Measurements from ENCODE around the gene HDAC4.
A peak's percentile ranks its signal among the peaks of the same experiment; 100 is the strongest.

The HDAC4 gene

DNA sequence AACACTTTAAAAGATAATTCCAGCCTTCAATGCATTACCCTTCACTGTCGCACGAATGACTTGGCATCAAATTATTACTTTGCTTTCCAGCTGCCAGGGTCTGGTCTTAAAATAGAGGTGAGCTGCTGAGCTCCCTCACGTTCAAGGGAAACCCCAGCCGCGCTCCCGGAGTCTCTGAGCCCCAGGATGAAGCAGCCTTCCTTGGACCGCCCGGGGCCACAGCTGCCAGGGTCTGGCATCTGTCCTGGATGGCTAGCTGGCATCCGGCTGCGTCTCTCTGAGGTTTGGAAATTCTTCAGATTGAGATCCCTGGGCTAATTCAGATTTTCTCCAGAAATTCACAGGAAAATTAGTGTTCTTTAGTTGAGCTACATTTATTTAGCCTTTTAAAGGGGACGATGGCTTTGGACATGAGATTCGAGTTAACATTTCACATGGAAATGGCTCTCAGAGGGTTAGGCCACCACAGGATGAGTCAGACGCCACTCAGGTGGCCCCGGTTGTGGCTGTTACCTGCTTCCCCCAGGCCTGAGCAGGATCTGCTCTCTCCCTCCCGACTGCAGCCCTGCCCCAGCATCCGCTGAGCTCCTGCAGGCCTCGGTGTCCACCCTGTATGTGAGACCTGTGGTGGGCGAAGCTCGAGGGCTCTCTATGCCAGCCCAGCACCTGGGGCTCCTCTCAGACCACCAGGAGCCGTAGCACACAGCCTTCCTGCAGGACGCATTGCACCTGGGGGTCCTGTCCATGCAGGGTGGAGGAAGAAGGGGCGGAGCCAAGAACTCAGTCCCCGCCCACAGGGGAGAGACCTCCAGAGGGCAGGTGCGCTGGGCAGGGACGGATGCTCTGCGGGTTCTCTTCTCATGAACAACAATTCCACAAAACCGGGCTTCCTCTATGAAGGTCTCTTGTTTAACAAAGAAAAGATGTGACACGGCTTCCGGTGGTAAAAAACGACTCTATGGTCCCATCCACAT lies 297.4 kb downstream of the HDAC4 start:
- DNase-seq: no peak
- Mint-ChIP-seq H3K27me3 (no peaks in the 10 kb centered on the region), H3K9me3 (no peaks in the 10 kb centered on the region), H3K27ac (peak overlapping the region; percentile 62), H3K36me3 (peaks cover 27% of the 10 kb centered on the region), H3K4me3 (no peak overlapping the region), H3K4me1 (no peaks in the 10 kb centered on the region)
- CTCF ChIA-PET: no interaction called here

DNA sequence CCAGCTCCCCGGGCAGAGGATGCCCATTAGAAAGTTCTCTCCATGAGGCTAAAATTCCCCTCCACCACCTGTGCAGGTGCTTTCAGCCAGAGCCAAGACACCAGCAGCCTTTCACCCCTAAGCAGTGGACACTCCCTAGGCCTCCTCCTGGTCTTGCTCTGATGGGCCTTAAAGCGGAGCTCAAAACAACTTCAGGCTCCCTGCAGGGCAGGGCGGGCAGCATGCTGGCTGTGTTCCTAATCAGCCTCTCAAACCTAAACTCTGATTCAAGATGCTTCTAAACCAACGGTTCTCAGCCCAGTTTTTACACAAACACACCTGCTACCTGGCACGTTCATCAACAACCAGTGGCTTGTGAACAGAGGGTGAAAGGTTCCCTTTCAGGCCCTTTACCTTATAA lies 298.6 kb downstream of the HDAC4 start:
- Mint-ChIP-seq H3K9me3 (no peaks in the 10 kb centered on the region), H3K27me3 (no peaks in the 10 kb centered on the region), H3K36me3 (peaks cover 30% of the 10 kb centered on the region), H3K4me3 (no peak overlapping the region), H3K4me1 (no peaks in the 10 kb centered on the region), H3K27ac (no peak overlapping the region)
- DNase-seq: no peak
- CTCF ChIA-PET: no interaction called here

DNA sequence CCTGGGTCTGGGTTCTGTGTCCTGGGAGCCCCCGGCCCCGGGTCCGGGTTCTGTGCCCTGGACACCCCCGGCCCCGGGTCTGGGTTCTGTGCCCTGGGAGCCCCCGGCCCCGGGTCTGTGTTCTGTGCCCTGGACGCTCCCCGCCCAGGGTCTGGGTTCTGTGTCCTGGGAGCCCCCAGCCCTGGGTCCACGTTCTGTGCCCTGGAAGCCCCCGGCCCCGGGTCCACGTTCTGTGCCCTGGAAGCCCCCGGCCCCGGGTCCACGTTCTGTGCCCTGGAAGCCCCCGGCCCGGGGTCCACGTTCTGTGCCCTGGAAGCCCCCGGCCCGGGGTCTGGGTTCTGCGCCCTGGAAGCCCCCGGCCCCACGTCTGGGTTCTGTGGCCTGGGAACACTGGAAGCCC lies 299.0 kb downstream of the HDAC4 start:
- Mint-ChIP-seq H3K27ac (no peak overlapping the region), H3K9me3 (no peaks in the 10 kb centered on the region), H3K36me3 (peaks cover 27% of the 10 kb centered on the region), H3K27me3 (no peaks in the 10 kb centered on the region), H3K4me1 (no peaks in the 10 kb centered on the region), H3K4me3 (no peak overlapping the region)
- DNase-seq: no peak
- CTCF ChIA-PET: no interaction called here

DNA sequence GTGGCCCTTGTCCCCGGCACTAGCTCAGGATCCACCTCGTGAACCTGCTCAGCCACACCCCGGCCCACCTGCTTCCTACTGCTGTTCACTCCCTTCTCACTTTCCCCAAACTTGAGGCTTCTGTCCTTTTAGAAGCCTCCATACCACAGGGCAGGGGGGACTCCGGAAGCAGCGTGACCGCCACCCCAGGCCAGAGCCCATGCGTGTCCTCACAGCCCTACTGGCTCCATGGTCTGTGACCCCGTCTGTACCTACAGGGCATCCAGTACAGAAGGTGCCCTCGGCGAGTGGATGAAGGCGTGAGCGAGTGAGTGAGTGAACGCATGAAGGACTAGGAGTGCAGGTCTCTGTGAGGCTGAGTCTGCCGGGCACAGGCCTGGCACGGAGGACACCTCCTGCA lies 299.7 kb downstream of the HDAC4 start:
- H3K27ac Mint-ChIP-seq: peak overlapping the region; percentile 42
- no peaks in the 10 kb centered on the region for H3K4me1 Mint-ChIP-seq
- H3K27me3 Mint-ChIP-seq: no peaks in the 10 kb centered on the region
- no peak for DNase-seq
- CTCF ChIA-PET: no interaction called here
- peaks cover 27% of the 10 kb centered on the region for H3K36me3 Mint-ChIP-seq
- H3K9me3 Mint-ChIP-seq: no peaks in the 10 kb centered on the region
- no peak overlapping the region for H3K4me3 Mint-ChIP-seq

DNA sequence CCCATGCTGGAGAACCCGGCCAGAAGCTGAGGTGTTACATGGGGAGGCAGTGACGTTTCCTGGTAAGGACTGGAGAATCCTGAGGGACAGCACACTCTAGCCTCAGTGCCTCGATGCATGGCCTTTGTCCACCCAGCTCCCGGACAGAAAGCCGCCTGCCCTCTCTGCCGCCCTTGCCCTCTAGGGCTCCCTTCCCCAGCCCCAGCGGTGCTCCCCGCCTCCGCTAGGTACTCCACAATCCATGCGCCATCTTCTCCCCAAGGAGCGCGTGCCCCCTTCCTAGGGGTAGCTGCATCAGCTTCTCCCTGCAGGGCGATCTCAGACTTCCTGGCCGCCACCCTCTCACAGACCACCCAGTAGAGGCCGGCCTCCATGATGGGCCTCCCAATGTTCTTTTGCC lies 301.3 kb downstream of the HDAC4 start:
- no peaks in the 10 kb centered on the region for H3K4me1 Mint-ChIP-seq
- no peak overlapping the region for H3K27ac Mint-ChIP-seq
- no peaks in the 10 kb centered on the region for H3K27me3 Mint-ChIP-seq
- no peak for DNase-seq
- H3K4me3 Mint-ChIP-seq: no peak overlapping the region
- CTCF ChIA-PET: interaction anchor here (0.6 to 0.7 kb wide), 2 partner anchors 77 to 246 kb away, joined by 3 read pairs; no protein-coding TSS in a partner anchor
- peaks cover 27% of the 10 kb centered on the region for H3K36me3 Mint-ChIP-seq
- H3K9me3 Mint-ChIP-seq: no peaks in the 10 kb centered on the region

DNA sequence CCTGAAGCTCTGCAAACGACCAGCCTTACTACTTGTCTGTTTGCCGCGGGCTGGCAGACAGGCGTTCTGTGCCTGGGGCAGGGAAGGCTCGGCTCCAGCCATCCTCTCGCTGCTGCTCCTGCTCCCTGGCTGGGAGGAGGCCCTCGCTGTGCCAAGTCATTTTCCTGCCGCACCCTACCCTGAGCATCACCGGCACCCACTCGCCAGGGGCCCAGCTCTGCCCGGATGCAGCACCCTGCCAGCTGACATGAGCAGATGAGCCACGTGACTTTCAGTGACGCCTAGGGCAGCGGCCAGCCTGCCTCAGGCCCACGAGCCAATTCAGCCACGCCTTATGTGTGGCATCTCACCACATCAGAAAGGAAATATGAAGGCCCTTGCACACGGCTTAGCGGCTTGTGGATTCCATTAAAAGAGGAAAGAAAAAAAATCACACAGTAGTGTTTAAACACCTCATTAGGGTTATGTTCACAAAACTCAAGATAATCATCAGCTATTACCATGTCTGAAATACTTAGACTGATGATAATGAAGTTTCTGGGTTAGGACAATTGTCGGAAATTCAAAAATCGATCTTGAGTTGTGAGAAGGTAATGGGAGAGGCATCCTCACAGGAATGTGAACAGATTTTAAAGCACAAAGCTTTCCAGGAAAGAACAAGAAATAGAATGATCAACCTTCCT lies 302.4 kb downstream of the HDAC4 start:
- CTCF ChIA-PET: no interaction called here
- no peak overlapping the region for H3K27ac Mint-ChIP-seq
- H3K27me3 Mint-ChIP-seq: no peaks in the 10 kb centered on the region
- H3K9me3 Mint-ChIP-seq: no peaks in the 10 kb centered on the region
- H3K4me3 Mint-ChIP-seq: no peak overlapping the region
- H3K4me1 Mint-ChIP-seq: no peaks in the 10 kb centered on the region
- H3K36me3 Mint-ChIP-seq: peaks cover 29% of the 10 kb centered on the region
- DNase-seq: no peak

DNA sequence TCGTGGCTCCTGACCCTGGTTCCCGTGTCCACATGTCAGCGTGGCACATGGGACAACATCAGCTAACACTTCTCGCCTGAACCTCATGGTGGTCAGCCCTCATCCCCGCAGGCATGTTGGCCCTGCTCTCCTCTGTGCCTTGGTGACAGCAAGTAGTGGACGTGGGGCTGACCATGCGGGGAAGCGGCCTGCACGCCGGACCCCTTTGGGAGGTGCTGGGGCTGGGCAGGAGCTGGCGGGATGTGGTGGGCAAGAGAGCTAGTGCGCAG lies 303.5 kb downstream of the HDAC4 start:
- H3K36me3 Mint-ChIP-seq: peaks cover 26% of the 10 kb centered on the region
- H3K27ac Mint-ChIP-seq: no peak overlapping the region
- no peaks in the 10 kb centered on the region for H3K9me3 Mint-ChIP-seq
- no peaks in the 10 kb centered on the region for H3K4me1 Mint-ChIP-seq
- DNase-seq: no peak
- CTCF ChIA-PET: no interaction called here
- H3K4me3 Mint-ChIP-seq: no peak overlapping the region
- H3K27me3 Mint-ChIP-seq: no peaks in the 10 kb centered on the region

DNA sequence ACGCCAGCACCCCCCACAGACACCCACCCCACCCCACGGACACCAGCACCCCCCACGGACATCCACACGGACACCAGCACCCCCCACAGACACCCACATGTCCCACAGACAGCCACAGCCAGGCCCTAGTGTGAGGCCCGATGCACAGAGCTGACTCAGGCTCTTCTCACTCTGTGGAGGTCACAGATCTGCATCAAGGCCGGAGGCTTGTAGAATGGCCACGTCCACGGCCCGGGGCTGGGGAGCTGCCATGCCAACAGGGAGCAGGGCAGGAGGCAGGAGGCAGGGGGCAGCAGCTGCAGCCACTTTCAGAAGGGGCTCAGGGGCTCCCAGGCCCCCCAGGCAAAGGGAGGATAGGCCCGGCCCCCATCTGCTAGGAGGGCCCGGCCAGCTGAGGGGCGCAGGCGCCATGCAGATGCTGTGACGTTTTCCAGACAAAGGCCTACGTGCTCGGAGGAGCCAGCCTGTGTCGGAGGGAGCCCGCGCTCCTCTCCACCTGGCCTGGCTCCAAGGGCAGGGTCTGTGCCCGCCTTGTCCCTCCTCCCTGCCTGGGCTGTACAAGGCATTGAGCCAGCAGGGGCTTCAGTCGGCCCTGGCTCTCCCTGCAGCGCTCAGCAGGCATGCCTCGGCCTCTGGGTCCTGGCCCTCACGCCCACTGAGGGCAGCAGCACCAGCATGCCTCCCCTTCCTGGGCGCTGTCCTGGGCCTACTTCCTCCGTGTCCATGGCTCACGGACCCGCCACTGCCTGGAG lies 304.0 kb downstream of the HDAC4 start:
- H3K9me3 Mint-ChIP-seq: no peaks in the 10 kb centered on the region
- no peak overlapping the region for H3K4me3 Mint-ChIP-seq
- CTCF ChIA-PET: no interaction called here
- no peaks in the 10 kb centered on the region for H3K27me3 Mint-ChIP-seq
- peaks cover 26% of the 10 kb centered on the region for H3K36me3 Mint-ChIP-seq
- H3K27ac Mint-ChIP-seq: no peak overlapping the region
- no peaks in the 10 kb centered on the region for H3K4me1 Mint-ChIP-seq
- no peak for DNase-seq

DNA sequence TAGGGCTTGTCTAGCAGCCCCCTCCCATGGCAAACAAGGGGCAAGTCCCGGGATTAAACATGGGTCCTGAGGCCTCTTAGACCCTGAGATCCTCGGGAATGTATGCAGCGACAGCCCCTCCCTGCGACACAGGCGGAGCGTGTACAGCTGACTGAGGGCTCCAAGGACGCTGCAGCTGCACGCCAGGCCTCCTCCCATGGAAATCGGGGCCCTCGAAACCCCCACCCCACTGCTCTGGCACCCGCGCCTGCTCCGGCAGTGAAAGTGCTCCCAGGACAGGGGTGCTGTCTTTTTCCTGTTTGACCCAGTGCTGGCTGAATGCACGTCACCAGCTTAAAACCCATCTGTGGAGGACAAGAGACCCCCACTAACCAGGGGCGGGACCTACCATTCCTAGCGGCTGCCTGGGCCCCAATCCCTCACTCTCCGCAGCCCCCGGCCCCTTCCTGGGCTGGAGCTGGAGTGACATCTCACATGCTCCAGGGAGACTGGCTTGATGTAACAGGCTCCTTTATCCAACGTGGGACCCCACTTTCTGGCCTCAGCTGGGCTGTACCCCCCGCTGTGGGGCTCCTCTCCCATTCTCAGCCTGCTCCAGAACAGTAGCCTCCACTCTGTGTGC lies 305.2 kb downstream of the HDAC4 start:
- Mint-ChIP-seq H3K27ac (no peak overlapping the region), H3K4me1 (no peaks in the 10 kb centered on the region), H3K4me3 (no peak overlapping the region), H3K36me3 (peaks cover 25% of the 10 kb centered on the region), H3K9me3 (no peaks in the 10 kb centered on the region), H3K27me3 (no peaks in the 10 kb centered on the region)
- no peak for DNase-seq
- CTCF ChIA-PET: no interaction called here

DNA sequence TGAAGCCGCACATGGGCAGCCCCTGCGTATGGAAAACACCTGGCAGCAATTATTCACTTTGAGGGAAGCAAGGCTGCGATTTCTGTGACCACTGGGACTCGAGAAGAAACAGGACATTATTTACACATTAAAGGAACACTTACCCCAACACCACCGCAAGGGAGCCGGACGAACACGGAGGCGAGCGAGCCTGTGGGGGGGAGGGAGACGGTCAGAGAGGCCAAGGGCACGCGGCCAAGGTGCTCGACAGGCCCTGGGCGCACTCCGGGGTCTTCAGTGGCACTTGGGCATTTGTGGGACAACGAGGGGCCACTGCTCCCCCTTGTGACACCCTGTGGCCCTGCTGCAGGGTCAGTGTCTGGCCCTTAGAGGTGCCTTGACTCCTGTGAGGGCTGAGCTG lies 306.0 kb downstream of the HDAC4 start:
- no peak overlapping the region for H3K27ac Mint-ChIP-seq
- no peaks in the 10 kb centered on the region for H3K27me3 Mint-ChIP-seq
- no peaks in the 10 kb centered on the region for H3K9me3 Mint-ChIP-seq
- no peak overlapping the region for H3K4me3 Mint-ChIP-seq
- no peak for DNase-seq
- H3K36me3 Mint-ChIP-seq: peaks cover 20% of the 10 kb centered on the region
- CTCF ChIA-PET: no interaction called here
- no peaks in the 10 kb centered on the region for H3K4me1 Mint-ChIP-seq

DNA sequence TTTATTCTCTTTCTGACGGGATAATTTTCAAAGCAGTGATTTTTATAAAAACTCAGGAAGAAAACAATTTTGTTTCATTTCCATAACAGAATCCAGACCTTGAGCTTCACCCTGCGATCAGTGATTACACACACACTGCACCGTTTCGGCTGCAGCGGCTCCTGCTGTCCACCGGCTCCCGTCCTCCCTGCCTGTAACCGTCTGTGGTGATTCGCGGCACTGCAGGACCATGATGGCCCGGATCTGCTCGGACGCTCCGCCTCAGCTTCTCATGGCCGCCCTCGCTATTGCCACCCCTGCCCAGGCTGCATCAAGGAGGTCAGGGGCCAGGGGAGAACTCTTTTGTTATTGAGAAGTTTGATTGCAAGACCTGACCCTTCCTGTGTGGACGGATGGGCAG lies 306.9 kb downstream of the HDAC4 start:
- DNase-seq: no peak
- CTCF ChIA-PET: no interaction called here
- H3K9me3 Mint-ChIP-seq: no peaks in the 10 kb centered on the region
- peaks cover 20% of the 10 kb centered on the region for H3K36me3 Mint-ChIP-seq
- no peak overlapping the region for H3K4me3 Mint-ChIP-seq
- H3K27me3 Mint-ChIP-seq: no peaks in the 10 kb centered on the region
- no peak overlapping the region for H3K27ac Mint-ChIP-seq
- H3K4me1 Mint-ChIP-seq: no peaks in the 10 kb centered on the region

DNA sequence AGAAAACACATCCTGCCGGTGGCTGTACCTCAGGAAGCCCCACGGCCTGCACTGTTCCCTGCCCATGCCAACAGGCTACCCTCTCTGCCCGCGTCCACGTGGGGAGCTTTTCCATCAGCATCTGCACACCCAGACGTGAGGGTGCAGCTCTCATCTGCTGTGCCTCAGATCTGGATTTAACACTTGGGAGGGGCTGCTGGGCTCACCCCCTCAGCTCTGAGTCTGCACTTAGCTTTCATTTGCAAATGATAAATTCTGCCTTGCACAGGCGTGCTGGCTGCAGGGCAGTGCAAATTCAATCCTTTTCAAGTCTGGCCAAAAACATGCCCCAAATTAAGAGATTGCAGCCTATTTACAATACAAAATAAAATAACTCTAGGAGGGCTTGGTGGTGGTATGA lies 307.3 kb downstream of the HDAC4 start:
- Mint-ChIP-seq H3K27me3 (no peaks in the 10 kb centered on the region), H3K4me1 (no peaks in the 10 kb centered on the region), H3K36me3 (peaks cover 21% of the 10 kb centered on the region), H3K9me3 (no peaks in the 10 kb centered on the region), H3K4me3 (no peak overlapping the region), H3K27ac (no peak overlapping the region)
- CTCF ChIA-PET: no interaction called here
- no peak for DNase-seq

DNA sequence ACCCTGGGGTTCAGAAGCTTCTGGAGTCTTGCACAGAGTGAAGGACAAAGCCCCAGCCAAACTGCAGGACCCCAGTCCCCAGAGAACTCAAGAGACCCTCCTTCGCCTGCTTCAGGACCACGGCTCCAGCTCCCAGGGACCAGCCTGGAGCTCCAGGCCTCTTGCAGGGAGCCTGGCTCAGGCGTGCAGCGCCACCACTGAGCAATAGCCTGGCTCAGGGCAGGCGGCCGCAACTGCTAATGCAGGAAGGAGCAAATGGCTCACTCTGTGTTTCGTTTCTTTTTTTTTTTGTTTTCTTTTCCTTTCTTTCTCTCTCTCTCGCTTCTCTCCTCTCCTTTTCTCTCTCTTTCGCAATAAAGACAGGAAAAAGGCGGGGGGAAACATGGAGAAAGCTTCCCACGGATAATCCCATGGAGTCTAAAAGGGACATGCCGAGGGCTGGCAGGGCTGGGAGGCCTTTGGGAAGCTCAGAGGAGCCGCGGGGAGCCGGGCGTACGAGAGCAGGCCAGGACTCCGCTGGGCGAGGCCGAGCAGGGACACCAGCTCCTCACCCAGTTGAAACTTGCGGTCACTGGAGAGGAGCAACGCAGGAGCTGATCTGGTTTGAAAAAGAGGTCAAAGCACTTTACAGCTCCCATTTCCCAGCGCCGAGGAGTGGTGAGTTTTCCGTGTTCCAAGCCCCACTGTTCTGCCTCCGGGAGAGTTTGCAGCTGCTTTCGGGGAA lies 308.1 kb downstream of the HDAC4 start:
- no peaks in the 10 kb centered on the region for H3K4me1 Mint-ChIP-seq
- H3K27ac Mint-ChIP-seq: no peak overlapping the region
- no peaks in the 10 kb centered on the region for H3K27me3 Mint-ChIP-seq
- CTCF ChIA-PET: no interaction called here
- DNase-seq: no peak
- no peak overlapping the region for H3K4me3 Mint-ChIP-seq
- H3K9me3 Mint-ChIP-seq: no peaks in the 10 kb centered on the region
- peaks cover 20% of the 10 kb centered on the region for H3K36me3 Mint-ChIP-seq

DNA sequence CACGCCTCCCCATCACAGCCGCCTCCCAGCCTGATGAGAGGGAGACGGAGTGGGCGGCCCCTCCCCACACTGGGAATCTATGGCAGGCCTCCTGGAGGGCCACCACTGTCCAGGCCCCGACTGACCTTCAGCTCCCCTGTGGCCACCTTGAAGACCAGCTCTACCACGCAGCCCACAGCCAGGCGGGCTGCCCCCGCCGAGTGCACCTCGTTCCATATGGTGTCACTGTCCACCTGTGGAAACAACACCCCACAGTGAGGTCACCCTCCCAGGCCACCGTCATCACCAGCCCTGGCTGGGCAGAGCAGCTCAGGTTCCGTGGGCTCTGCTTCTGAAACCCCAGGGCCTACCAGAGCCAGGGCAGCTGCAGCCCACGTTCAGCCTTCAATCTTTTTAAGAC lies 310.9 kb downstream of the HDAC4 start:
- DNase-seq: no peak
- CTCF ChIA-PET: no interaction called here
- no peak overlapping the region for H3K27ac Mint-ChIP-seq
- no peaks in the 10 kb centered on the region for H3K9me3 Mint-ChIP-seq
- H3K27me3 Mint-ChIP-seq: no peaks in the 10 kb centered on the region
- H3K4me3 Mint-ChIP-seq: no peak overlapping the region
- peaks cover 19% of the 10 kb centered on the region for H3K36me3 Mint-ChIP-seq
- no peaks in the 10 kb centered on the region for H3K4me1 Mint-ChIP-seq
